ENCODE measurements around the gene DAND5.

DAND5 gene

GRCh38 chr19:13001166-13001501 is 31.8 kb downstream of the DAND5 start:
- H3K4me3 ChIP-seq (ENCODE audit: low read depth, low read length) = no peak overlapping the region
- TF ChIP-seq CTCF (IDR thresholded peaks at IDR 0.05; ENCODE audit: low read depth, low read length, missing control alignments) = no peak
- no peak for DNase-seq (ENCODE audit: low read depth)

GRCh38 chr19:13001502-13002165 is 32.3 kb downstream of the DAND5 start:
- TF ChIP-seq CTCF (IDR thresholded peaks at IDR 0.05; ENCODE audit: low read depth, low read length, missing control alignments) = no peak
- no peak overlapping the region for H3K4me3 ChIP-seq (ENCODE audit: low read depth, low read length)
- DNase-seq (ENCODE audit: low read depth) = no peak

GRCh38 chr19:13002166-13002898 is 33.0 kb downstream of the DAND5 start:
- TF ChIP-seq CTCF (IDR thresholded peaks at IDR 0.05; ENCODE audit: low read depth, low read length, missing control alignments) = no peak
- no peak overlapping the region for H3K4me3 ChIP-seq (ENCODE audit: low read depth, low read length)
- no peak for DNase-seq (ENCODE audit: low read depth)

- no peak overlapping the region for H3K4me3 ChIP-seq (ENCODE audit: low read depth, low read length)
Measured at GRCh38 chr19:13003081-13003480, 33.7 kb downstream of the DAND5 start.

GRCh38 chr19:13004273-13004672 is 34.9 kb downstream of the DAND5 start:
- no peak for DNase-seq (ENCODE audit: low read depth)
- H3K4me3 ChIP-seq (ENCODE audit: low read depth, low read length) = no peak overlapping the region
- no peak for TF ChIP-seq CTCF (IDR thresholded peaks at IDR 0.05; ENCODE audit: low read depth, low read length, missing control alignments)

More at GRCh38 chr19:13003081-13003480, 33.7 kb downstream of the DAND5 start:
- no peak for DNase-seq (ENCODE audit: low read depth)
- no peak for TF ChIP-seq CTCF (IDR thresholded peaks at IDR 0.05; ENCODE audit: low read depth, low read length, missing control alignments)

GRCh38 chr19:13005253-13005652 is 35.9 kb downstream of the DAND5 start:
- no peak for DNase-seq (ENCODE audit: low read depth)
- no peak for TF ChIP-seq CTCF (IDR thresholded peaks at IDR 0.05; ENCODE audit: low read depth, low read length, missing control alignments)
- no peak overlapping the region for H3K4me3 ChIP-seq (ENCODE audit: low read depth, low read length)

All from GM12864 (cell line).